Measurements from ENCODE around the gene B4GALT2.

DNA sequence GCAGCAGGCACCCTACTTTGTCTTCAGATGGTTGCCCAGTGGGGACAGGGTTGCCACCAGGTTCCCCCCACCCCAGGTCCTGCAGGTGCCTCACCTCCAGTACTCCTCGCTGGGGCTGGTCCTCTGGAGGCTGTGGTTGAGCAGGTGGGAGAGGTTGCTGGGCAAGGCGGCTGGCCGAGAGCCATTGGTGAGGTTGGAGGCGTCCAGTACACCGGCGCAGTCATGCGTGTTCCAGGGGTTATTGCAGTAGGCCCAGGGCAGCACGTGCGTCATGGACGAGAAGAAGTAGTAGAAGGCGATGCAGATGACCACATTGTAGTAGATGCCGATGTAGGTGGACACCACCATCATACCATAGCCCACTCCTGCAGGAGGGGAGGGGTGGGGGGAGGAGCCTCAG, 29.2 kb downstream of the B4GALT2 start:
- no peak for TF ChIP-seq POLR2A (IDR thresholded peaks at IDR 0.05)
- TF ChIP-seq, protein P1, sequence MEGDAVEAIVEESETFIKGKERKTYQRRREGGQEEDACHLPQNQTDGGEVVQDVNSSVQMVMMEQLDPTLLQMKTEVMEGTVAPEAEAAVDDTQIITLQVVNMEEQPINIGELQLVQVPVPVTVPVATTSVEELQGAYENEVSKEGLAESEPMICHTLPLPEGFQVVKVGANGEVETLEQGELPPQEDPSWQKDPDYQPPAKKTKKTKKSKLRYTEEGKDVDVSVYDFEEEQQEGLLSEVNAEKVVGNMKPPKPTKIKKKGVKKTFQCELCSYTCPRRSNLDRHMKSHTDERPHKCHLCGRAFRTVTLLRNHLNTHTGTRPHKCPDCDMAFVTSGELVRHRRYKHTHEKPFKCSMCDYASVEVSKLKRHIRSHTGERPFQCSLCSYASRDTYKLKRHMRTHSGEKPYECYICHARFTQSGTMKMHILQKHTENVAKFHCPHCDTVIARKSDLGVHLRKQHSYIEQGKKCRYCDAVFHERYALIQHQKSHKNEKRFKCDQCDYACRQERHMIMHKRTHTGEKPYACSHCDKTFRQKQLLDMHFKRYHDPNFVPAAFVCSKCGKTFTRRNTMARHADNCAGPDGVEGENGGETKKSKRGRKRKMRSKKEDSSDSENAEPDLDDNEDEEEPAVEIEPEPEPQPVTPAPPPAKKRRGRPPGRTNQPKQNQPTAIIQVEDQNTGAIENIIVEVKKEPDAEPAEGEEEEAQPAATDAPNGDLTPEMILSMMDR (IDR thresholded peaks at IDR 0.05): no peak

Measured in adrenal gland (tissue), 5 donors.